HG03045 (cell line): Measurements from ENCODE around the gene SLC43A2.
A peak's percentile ranks its signal among the peaks of the same experiment; 100 is the strongest.

Experiments used
- ATAC-seq: cut with Tn5 transposase; IDR thresholded peaks from one replicate; pipeline ENCODE4 v1.9.1; 2021; ENCODE audit warnings: mild to moderate bottlenecking, moderate library complexity; ENCODE audit not compliant: unreplicated experiment

The SLC43A2 gene

GRCh38 chr17:1624650-1625049, 4.0 kb downstream of the SLC43A2 start:
- ATAC-seq: no peak

GRCh38 chr17:1623057-1623630, 5.5 kb downstream of the SLC43A2 start:
- ATAC-seq: no peak

GRCh38 chr17:1621273-1621954, 7.2 kb downstream of the SLC43A2 start:
- ATAC-seq: no peak

- ATAC-seq: no peak
These were observed 8.1 kb downstream of the SLC43A2 start for GRCh38 chr17:1620486-1620885.

- ATAC-seq: no peak
These were observed 10.9 kb downstream of the SLC43A2 start for GRCh38 chr17:1617620-1618174.

GRCh38 chr17:1616101-1616500, 12.5 kb downstream of the SLC43A2 start:
- no peak for ATAC-seq

GRCh38 chr17:1612400-1612799, 16.2 kb downstream of the SLC43A2 start:
- no peak for ATAC-seq

GRCh38 chr17:1611715-1612114, 16.9 kb downstream of the SLC43A2 start:
- no peak for ATAC-seq

- no peak for ATAC-seq
These were observed 20.0 kb downstream of the SLC43A2 start for GRCh38 chr17:1608676-1609075.

GRCh38 chr17:1607971-1608320, 20.7 kb downstream of the SLC43A2 start:
- ATAC-seq: no peak

GRCh38 chr17:1606352-1606985, 22.2 kb downstream of the SLC43A2 start:
- peak; percentile 7 for ATAC-seq

- ATAC-seq: no peak
These were observed 22.8 kb downstream of the SLC43A2 start for GRCh38 chr17:1605681-1606351.

GRCh38 chr17:1604831-1605528, 23.7 kb downstream of the SLC43A2 start:
- ATAC-seq: no peak

GRCh38 chr17:1601571-1601970, 27.1 kb downstream of the SLC43A2 start:
- ATAC-seq: no peak

GRCh38 chr17:1598399-1599095, 30.1 kb downstream of the SLC43A2 start:
- ATAC-seq: no peak

- ATAC-seq: no peak
These were observed 30.7 kb downstream of the SLC43A2 start for GRCh38 chr17:1597861-1598342.

GRCh38 chr17:1593630-1593931, 35.1 kb downstream of the SLC43A2 start:
- no peak for ATAC-seq

GRCh38 chr17:1592751-1593629, 35.6 kb downstream of the SLC43A2 start:
- ATAC-seq: peak; percentile 68

- no peak for ATAC-seq
These were observed 37.1 kb downstream of the SLC43A2 start for GRCh38 chr17:1591474-1592090.
